Measurements from ENCODE around the gene ANXA6. TPM values are rescaled to one million over a fixed set of nuclear protein-coding genes. Genes with fewer than 3 reads are reported as not detected.

The ANXA6 gene
- total RNA-seq, 1 experiment from 2014 or later, result 16.4 TPM

DNA sequence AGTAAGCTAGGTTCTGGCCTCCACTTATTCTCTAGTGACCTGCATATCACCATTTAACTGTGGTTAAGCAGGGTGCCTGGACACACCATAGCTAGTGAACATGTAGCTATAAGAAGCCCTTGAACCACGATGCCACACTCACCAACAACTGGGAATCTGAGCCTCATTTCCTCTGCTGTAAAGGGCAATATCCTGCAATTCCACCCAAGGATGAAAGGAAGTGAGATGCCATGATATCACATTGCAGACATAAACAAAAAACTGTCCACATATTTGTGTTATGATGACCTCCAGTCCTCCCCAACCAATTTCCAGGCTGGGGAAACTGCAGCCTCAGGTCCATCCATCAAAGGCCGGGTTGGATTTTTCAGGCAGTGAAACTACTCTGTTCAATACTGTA, 87.1 kb downstream of the ANXA6 start:
- Mint-ChIP-seq H3K27ac (ENCODE audit: unreplicated experiment) (no peak overlapping the region), H3K36me3 (ENCODE audit: insufficient read depth, unreplicated experiment) (peaks cover 93% of the 10 kb centered on the region), H3K4me3 (ENCODE audit: low read depth, unreplicated experiment) (no peak overlapping the region), H3K9me3 (ENCODE audit: low read depth, unreplicated experiment) (no peaks in the 10 kb centered on the region), H3K4me1 (ENCODE audit: low read depth, unreplicated experiment) (peaks cover 82% of the 10 kb centered on the region), H3K27me3 (ENCODE audit: unreplicated experiment) (no peaks in the 10 kb centered on the region)
- BruUV-seq (replicated peaks), result no TSS peak
- intact Hi-C loops (cut with micrococcal nuclease; ENCODE audit: unreplicated experiment), result no loop called here
- DNase-seq, result no peak
- CTCF ChIA-PET, result interaction anchor here (1.0 kb wide), 2 partner anchors 18 to 45 kb away, joined by 3 read pairs; no protein-coding TSS in a partner anchor
- TF ChIP-seq, protein P1, sequence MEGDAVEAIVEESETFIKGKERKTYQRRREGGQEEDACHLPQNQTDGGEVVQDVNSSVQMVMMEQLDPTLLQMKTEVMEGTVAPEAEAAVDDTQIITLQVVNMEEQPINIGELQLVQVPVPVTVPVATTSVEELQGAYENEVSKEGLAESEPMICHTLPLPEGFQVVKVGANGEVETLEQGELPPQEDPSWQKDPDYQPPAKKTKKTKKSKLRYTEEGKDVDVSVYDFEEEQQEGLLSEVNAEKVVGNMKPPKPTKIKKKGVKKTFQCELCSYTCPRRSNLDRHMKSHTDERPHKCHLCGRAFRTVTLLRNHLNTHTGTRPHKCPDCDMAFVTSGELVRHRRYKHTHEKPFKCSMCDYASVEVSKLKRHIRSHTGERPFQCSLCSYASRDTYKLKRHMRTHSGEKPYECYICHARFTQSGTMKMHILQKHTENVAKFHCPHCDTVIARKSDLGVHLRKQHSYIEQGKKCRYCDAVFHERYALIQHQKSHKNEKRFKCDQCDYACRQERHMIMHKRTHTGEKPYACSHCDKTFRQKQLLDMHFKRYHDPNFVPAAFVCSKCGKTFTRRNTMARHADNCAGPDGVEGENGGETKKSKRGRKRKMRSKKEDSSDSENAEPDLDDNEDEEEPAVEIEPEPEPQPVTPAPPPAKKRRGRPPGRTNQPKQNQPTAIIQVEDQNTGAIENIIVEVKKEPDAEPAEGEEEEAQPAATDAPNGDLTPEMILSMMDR (IDR thresholded peaks at IDR 0.05; ENCODE audit: unreplicated experiment), result no peak

- Mint-ChIP-seq H3K36me3 (ENCODE audit: insufficient read depth, unreplicated experiment) (peaks cover 96% of the 10 kb centered on the region), H3K27ac (ENCODE audit: unreplicated experiment) (no peak overlapping the region), H3K27me3 (ENCODE audit: unreplicated experiment) (no peaks in the 10 kb centered on the region), H3K4me1 (ENCODE audit: low read depth, unreplicated experiment) (peaks cover 85% of the 10 kb centered on the region), H3K9me3 (ENCODE audit: low read depth, unreplicated experiment) (no peaks in the 10 kb centered on the region), H3K4me3 (ENCODE audit: low read depth, unreplicated experiment) (no peak overlapping the region)
- CTCF ChIA-PET, result interaction anchor here (0.8 kb wide), 1 partner anchor 10 kb away, joined by 3 read pairs; no protein-coding TSS in a partner anchor
- DNase-seq, result no peak
- intact Hi-C loops (cut with micrococcal nuclease; ENCODE audit: unreplicated experiment), result no loop called here
- TF ChIP-seq, protein P1 (IDR thresholded peaks at IDR 0.05; ENCODE audit: unreplicated experiment), result no peak
- no TSS peak for BruUV-seq (replicated peaks)
Observed at GRCh38 chr5:151068433-151069197, 89.0 kb downstream of the ANXA6 start.

DNA sequence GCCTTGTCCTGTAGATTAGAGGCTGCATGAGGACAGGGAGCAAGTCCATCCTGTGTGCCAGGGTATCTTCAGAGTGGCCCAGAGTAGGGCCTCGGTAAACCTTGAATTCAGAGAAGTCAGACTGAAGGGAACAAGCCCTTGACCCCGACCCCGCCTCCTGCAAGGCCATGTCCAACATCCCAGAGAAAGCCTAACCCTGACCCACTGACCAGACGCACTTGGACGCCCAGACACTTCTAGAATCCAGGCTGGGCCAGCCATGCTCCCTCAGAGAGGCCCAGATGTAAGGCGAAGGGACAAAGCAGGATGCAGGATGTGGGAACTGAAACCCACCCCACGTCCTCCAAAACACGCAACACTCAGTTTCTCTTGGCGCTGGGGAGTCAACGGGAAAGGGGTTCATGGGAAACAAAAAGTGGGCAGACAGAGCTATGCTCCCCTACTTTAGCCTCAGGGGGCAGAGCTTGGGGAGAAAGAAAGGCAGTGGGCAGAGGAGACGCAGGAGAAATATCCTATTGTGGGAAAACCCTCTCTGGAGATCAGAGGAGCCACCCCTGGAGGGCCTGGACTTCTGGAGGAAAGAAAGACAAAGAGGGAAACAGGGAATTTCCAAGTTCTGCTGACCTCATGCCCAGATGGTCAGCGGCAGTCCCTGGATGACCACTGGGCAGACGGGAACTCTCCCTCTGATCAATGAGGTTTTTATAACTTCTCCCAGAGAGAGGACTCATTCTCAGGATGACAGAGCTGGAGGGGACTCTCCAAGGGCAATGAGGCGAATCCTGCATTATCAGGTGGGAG, 89.7 kb downstream of the ANXA6 start:
- peaks cover 85% of the 10 kb centered on the region for H3K4me1 Mint-ChIP-seq (ENCODE audit: low read depth, unreplicated experiment)
- CTCF ChIA-PET, result interaction anchor here (0.8 kb wide), 1 partner anchor 11 kb away, joined by 3 read pairs; no protein-coding TSS in a partner anchor
- no peak overlapping the region for H3K4me3 Mint-ChIP-seq (ENCODE audit: low read depth, unreplicated experiment)
- H3K36me3 Mint-ChIP-seq (ENCODE audit: insufficient read depth, unreplicated experiment), result peaks cover 96% of the 10 kb centered on the region
- TF ChIP-seq, protein P1 (IDR thresholded peaks at IDR 0.05; ENCODE audit: unreplicated experiment), result no peak
- no peak overlapping the region for H3K27ac Mint-ChIP-seq (ENCODE audit: unreplicated experiment)
- DNase-seq, result no peak
- H3K9me3 Mint-ChIP-seq (ENCODE audit: low read depth, unreplicated experiment), result no peaks in the 10 kb centered on the region
- no peaks in the 10 kb centered on the region for H3K27me3 Mint-ChIP-seq (ENCODE audit: unreplicated experiment)
- intact Hi-C loops (cut with micrococcal nuclease; ENCODE audit: unreplicated experiment), result no loop called here
- BruUV-seq (replicated peaks), result no TSS peak

DNA sequence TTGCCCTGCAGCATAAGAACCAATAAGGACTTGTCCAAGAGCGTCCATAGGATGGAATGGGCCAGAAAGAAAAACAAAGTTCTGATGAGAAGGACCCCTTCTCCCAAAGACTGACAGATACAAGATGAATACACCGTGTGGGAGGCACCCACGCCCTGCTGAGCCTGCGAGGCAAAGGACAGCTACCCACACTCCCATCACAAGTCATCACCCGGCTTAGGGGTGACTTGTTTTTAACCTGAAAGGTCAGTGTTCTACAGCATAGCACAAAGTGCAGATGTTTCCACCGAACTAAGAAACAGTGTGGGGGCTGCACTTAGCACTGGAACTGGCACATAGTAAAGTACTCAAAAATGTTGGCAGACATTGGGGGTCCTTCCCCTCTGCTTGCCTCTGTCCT, 90.7 kb downstream of the ANXA6 start:
- no peak overlapping the region for H3K4me3 Mint-ChIP-seq (ENCODE audit: low read depth, unreplicated experiment)
- CTCF ChIA-PET, result no interaction called here
- H3K27ac Mint-ChIP-seq (ENCODE audit: unreplicated experiment), result no peak overlapping the region
- intact Hi-C loops (cut with micrococcal nuclease; ENCODE audit: unreplicated experiment), result no loop called here
- H3K9me3 Mint-ChIP-seq (ENCODE audit: low read depth, unreplicated experiment), result no peaks in the 10 kb centered on the region
- peaks cover 97% of the 10 kb centered on the region for H3K36me3 Mint-ChIP-seq (ENCODE audit: insufficient read depth, unreplicated experiment)
- no TSS peak for BruUV-seq (replicated peaks)
- H3K27me3 Mint-ChIP-seq (ENCODE audit: unreplicated experiment), result no peaks in the 10 kb centered on the region
- H3K4me1 Mint-ChIP-seq (ENCODE audit: low read depth, unreplicated experiment), result peaks cover 78% of the 10 kb centered on the region
- no peak for DNase-seq
- TF ChIP-seq, protein P1 (IDR thresholded peaks at IDR 0.05; ENCODE audit: unreplicated experiment), result no peak

Measured in Calu3 (cell line).